GM12801 (cell line): ENCODE results near the gene NKX2-2.

ENCODE experiments used
- CTCF ChIP-seq: IDR thresholded peaks from one replicate; pipeline ENCODE4 v1.5.1; 2011; ENCODE audit warnings: control low read depth; ENCODE audit not compliant: insufficient read length; ENCODE audit errors: extremely low read depth

NKX2-2 gene

DNA sequence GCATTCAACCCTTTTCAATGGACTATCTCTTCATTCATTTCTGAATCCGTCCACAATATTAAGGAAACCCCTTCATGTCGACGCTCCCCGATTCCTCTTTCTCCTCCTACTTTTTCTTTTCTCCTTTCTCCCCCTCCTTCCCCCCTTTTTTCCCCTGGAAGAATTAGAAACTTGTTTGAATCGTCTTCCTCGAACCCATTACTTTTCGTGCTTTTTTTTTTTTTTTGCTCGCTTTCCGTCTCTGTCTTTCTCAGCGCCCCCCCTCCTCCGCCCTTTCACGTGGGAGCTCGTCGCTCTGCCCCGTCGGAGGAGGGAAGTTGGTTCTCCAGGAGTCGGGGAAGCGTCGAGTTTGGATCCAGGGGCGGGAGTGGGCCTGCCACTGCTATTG is 2.3 kb upstream of the NKX2-2 start:
- TF ChIP-seq CTCF, result no peak

DNA sequence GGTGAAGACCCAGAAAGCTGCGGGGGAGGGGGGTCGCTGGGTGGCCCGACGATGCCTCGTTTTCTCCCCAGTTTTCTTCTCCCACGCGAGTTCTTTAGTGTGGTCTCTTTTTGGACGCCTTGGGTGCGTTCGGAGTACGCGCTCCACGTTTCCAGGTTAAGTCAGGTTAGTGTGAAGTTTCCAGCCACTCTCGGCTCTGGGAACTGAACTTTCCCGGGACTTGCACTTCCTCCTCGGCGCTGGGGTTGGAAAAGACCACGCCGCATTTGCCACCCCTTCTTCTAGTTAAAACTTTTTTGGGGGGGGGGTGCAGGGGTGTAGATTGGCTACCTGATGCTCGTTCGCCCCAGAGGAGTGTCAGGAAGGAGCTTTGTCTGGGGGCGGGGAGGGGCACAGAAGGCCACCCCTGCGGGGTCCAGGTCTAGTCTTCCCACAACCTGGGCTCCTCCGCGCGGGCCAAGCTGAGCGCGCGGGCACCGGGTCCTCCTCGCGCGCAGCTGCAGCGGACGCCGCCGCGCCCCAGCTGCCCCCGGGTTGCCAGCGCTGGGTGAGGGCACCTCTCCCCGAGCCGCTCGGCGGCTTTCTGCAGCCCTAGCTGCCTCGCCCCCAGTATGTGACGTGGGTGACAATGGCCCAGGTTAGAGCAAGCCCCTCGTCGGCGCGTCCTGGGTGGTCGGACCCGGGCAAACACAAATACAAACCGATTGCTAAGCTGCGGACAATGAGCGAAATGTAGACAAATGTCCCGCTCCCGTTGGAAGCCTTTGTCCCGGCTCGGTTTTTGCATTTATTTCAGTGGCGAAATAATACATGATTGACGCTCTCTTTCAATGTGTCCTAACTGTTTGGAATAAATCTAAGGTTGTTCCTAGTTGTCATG is 1.7 kb upstream of the NKX2-2 start:
- TF ChIP-seq CTCF, result no peak

GRCh38 chr20:21514553-21515251 is 838 bp upstream of the NKX2-2 start:
- TF ChIP-seq CTCF, result no peak

DNA sequence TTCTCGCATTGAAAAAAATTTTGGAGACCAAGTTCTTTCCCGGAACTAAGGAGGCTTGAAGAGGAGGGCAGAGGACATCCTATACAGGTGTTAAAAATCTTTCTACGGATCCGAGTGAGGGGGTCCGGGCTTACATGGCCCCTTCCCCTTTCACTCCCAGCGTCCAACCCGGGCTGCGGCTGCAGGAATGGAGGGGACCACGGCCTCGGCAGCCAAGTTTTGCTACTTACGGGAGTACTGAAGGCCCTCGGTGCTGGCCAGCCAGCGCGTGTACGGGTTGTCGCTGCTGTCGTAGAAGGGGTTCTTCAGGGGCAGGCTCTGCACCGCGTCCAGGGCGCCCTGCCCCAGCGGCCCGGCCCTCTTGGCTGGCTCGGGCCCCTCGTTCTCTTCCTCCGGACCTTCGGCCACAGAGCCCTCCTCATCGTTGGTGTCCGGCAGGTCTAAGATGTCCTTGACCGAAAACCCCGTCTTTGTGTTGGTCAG is 642 bp downstream of the NKX2-2 start:
- no peak for TF ChIP-seq CTCF

DNA sequence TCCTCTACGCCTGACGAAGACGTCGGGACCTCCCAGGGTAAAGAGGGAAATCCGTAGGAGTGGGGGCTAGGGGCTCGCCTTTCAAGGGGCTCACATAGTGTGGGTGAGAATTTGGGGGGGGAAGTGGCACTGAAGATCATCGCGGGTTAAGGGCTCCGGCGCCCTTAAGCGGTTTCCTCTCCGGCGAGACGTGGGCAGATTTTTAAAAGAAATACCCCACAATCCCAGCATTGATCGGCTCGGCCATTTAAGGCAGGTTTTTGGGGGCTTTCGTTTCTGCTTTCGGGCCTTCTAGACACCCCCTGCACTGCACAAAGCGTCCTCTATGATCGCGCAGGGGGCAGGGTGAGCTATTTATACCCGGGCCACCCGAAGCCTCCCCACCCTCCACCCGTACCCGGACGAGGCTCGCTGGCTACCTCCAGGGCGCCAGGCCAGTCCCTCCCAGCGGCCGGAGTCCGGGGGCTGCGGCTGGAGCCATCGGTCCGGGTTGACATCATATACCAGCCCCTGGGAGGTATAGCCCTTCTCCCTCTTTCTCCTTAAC is 1.2 kb downstream of the NKX2-2 start:
- no peak for TF ChIP-seq CTCF

- no peak for TF ChIP-seq CTCF
Observed at GRCh38 chr20:21511850-21512633, 1.8 kb downstream of the NKX2-2 start.

DNA sequence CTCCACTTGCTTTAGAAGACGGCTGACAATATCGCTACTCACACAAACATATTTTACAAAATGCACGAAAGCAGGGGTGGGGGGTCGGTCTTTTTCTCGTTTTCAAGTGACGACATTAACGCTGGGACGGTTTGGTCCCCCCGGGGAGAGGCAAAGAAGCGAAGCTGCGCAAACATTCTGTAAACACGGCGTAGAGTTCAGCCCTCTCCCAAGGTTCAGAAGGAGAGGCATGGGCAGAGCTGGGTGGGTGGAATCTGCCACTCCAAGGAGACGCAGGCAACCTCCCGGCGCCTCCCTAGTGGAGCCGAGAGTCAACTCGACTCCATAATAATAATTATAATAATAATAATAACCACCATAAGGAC is 2.4 kb downstream of the NKX2-2 start:
- TF ChIP-seq CTCF, result no peak
